ENCODE data around the gene BCL6.
A peak's percentile ranks its signal among the peaks of the same experiment; 100 is the strongest.
"Not testable (repeated sequence)": the region's sequence is repeated elsewhere in the genome, so short reads cannot be mapped to it uniquely, and the experiment has no call there.

BCL6 gene

GRCh38 chr3:187685948-187686347 lies 59.3 kb downstream of the BCL6 start:
- H3K4me3 ChIP-seq (ENCODE audit: control insufficient read depth, low read depth, low read length), result no peak overlapping the region
- no peak for TF ChIP-seq CTCF (conservative IDR thresholded peaks at IDR 0.05; ENCODE audit: control insufficient read depth, insufficient read depth, low read depth, low read length)
- no peak for DNase-seq (ENCODE audit: low read depth)

GRCh38 chr3:187684880-187685279 lies 60.4 kb downstream of the BCL6 start:
- DNase-seq (ENCODE audit: low read depth), result peak; percentile 22
- TF ChIP-seq CTCF (conservative IDR thresholded peaks at IDR 0.05; ENCODE audit: control insufficient read depth, insufficient read depth, low read depth, low read length), result no peak

GRCh38 chr3:187684444-187684843 lies 60.8 kb downstream of the BCL6 start:
- H3K4me3 ChIP-seq (ENCODE audit: control insufficient read depth, low read depth, low read length), result no peak overlapping the region
- no peak for DNase-seq (ENCODE audit: low read depth)
- TF ChIP-seq CTCF (conservative IDR thresholded peaks at IDR 0.05; ENCODE audit: control insufficient read depth, insufficient read depth, low read depth, low read length), result no peak

More at GRCh38 chr3:187684880-187685279, 60.4 kb downstream of the BCL6 start:
- no peak overlapping the region for H3K4me3 ChIP-seq (ENCODE audit: control insufficient read depth, low read depth, low read length)

- H3K4me3 ChIP-seq (ENCODE audit: control insufficient read depth, low read depth, low read length); DNase-seq (ENCODE audit: low read depth): not testable (repeated sequence)
These were observed 63.5 kb downstream of the BCL6 start for GRCh38 chr3:187681756-187682155.

GRCh38 chr3:187679638-187680396 lies 65.5 kb downstream of the BCL6 start:
- DNase-seq (ENCODE audit: low read depth), result peak; percentile 76
- no peak overlapping the region for H3K4me3 ChIP-seq (ENCODE audit: control insufficient read depth, low read depth, low read length)
- peak; percentile 96 for TF ChIP-seq CTCF (conservative IDR thresholded peaks at IDR 0.05; ENCODE audit: control insufficient read depth, insufficient read depth, low read depth, low read length)

- H3K4me3 ChIP-seq (ENCODE audit: control insufficient read depth, low read depth, low read length), result no peak overlapping the region
- TF ChIP-seq CTCF (conservative IDR thresholded peaks at IDR 0.05; ENCODE audit: control insufficient read depth, insufficient read depth, low read depth, low read length), result peak; percentile 75
- DNase-seq (ENCODE audit: low read depth), result peak; percentile 74
These were observed 66.5 kb downstream of the BCL6 start for GRCh38 chr3:187678726-187679268.

GRCh38 chr3:187677604-187678003 lies 67.7 kb downstream of the BCL6 start:
- no peak for TF ChIP-seq CTCF (conservative IDR thresholded peaks at IDR 0.05; ENCODE audit: control insufficient read depth, insufficient read depth, low read depth, low read length)
- no peak overlapping the region for H3K4me3 ChIP-seq (ENCODE audit: control insufficient read depth, low read depth, low read length)
- peak; percentile 25 for DNase-seq (ENCODE audit: low read depth)

Measured in fibroblast of mammary gland (primary cell).